HepG2 (cell line): ENCODE measurements around the gene ZPR1. TPM values are rescaled to one million over a fixed set of nuclear protein-coding genes. Genes with fewer than 3 reads are reported as not detected.

Experiments used
- ADNP ChIP-seq: sonication (generic); formaldehyde crosslinking; IDR thresholded peaks from 2 replicates; pipeline ENCODE4 v1.4.0; 2020; ENCODE audit warnings: missing genetic modification reagents
- BHLHE40 ChIP-seq: IDR thresholded peaks from 2 replicates; pipeline ENCODE4 v1.6.1; 2011; ENCODE audit warnings: low read length, improper control_type of control experiment
- CAMTA2 ChIP-seq: sonication (generic); formaldehyde crosslinking; IDR thresholded peaks from 2 replicates; pipeline ENCODE4 v1.4.0; 2020; ENCODE audit warnings: mild to moderate bottlenecking, missing genetic modification reagents, borderline replicate concordance
- ERF ChIP-seq: IDR thresholded peaks from 2 replicates; pipeline ENCODE4 v1.6.1; 2018; ENCODE audit warnings: missing biosample characterization, missing genetic modification reagents
- FOXP1 ChIP-seq, 2 experiments: fragments of 450-650 bp in 1 of 2; IDR thresholded peaks; 2 replicates each; pipeline ENCODE4 v1.6.1; 2017 to 2018; ENCODE audit warnings: antibody characterized with exemption in 1 of 2
- GZF1 ChIP-seq: sonication (generic); formaldehyde crosslinking; IDR thresholded peaks from 2 replicates; pipeline ENCODE4 v1.5.1; 2020; ENCODE audit warnings: mild to moderate bottlenecking, missing genetic modification reagents
- IRF9 ChIP-seq: sonication (generic); formaldehyde crosslinking; IDR thresholded peaks from 2 replicates; pipeline ENCODE4 v1.8.0; 2022; ENCODE audit warnings: missing genetic modification reagents, mild to moderate bottlenecking, borderline replicate concordance
- KLF12 ChIP-seq: sonication (generic); formaldehyde crosslinking; IDR thresholded peaks from 2 replicates; pipeline ENCODE4 v1.4.0; 2020; ENCODE audit warnings: missing genetic modification reagents, borderline replicate concordance
- MAFK ChIP-seq, 2 experiments: IDR thresholded peaks in 1 of 2; conservative IDR thresholded peaks in 1 of 2; 2 replicates each; pipeline ENCODE4 v1.6.1; 2011; ENCODE audit warnings: improper control_type of control experiment in 2 of 2, low read length in 2 of 2
- PHF8 ChIP-seq: sonication (generic); formaldehyde crosslinking; IDR thresholded peaks from 2 replicates; pipeline ENCODE4 v1.5.0; 2020; ENCODE audit warnings: missing genetic modification reagents
- POLR2G ChIP-seq: fragments of 200-400 bp; formaldehyde crosslinking; IDR thresholded peaks from 2 replicates; pipeline ENCODE4 v1.6.1; 2018; ENCODE audit warnings: mild to moderate bottlenecking, low read depth, low read length, moderate library complexity
- RBFOX2 ChIP-seq: fragments of 200-400 bp; formaldehyde crosslinking; IDR thresholded peaks from 2 replicates; pipeline ENCODE4 v1.6.1; 2017; ENCODE audit warnings: low read depth, mild to moderate bottlenecking, low read length
- SOX5 ChIP-seq: IDR thresholded peaks from 2 replicates; pipeline ENCODE4 v1.6.1; 2016; ENCODE audit warnings: borderline replicate concordance
- SP5 ChIP-seq: IDR thresholded peaks from 2 replicates; pipeline ENCODE4 v1.6.1; 2016; ENCODE audit warnings: low read depth, borderline replicate concordance
- TP53 ChIP-seq: sonication (generic); formaldehyde crosslinking; conservative IDR thresholded peaks from 2 replicates; pipeline ENCODE4 v1.4.0; 2020; ENCODE audit warnings: missing genetic modification reagents
- TRAFD1 ChIP-seq: sonication (generic); formaldehyde crosslinking; IDR thresholded peaks from 2 replicates; pipeline ENCODE4 v1.5.1; 2020; ENCODE audit warnings: missing genetic modification reagents, mild to moderate bottlenecking, borderline replicate concordance
- ZNF382 ChIP-seq: sonication (generic); formaldehyde crosslinking; IDR thresholded peaks from 2 replicates; pipeline ENCODE4 v1.5.0; 2020; ENCODE audit warnings: missing genetic modification reagents, mild to moderate bottlenecking, borderline replicate concordance
- ZNF512 ChIP-seq: sonication (generic); formaldehyde crosslinking; IDR thresholded peaks from 2 replicates; pipeline ENCODE4 v1.4.0; 2020; ENCODE audit warnings: mild to moderate bottlenecking, missing genetic modification reagents
- ZNF691 ChIP-seq: sonication (generic); formaldehyde crosslinking; IDR thresholded peaks from 2 replicates; pipeline ENCODE4 v1.4.0; 2020; ENCODE audit warnings: missing genetic modification reagents, low read depth, mild to moderate bottlenecking, borderline replicate concordance
- ZNF749 ChIP-seq: sonication (generic); formaldehyde crosslinking; IDR thresholded peaks from 2 replicates; pipeline ENCODE4 v1.8.0; 2022; ENCODE audit warnings: mild to moderate bottlenecking, missing genetic modification reagents, moderate library complexity, borderline replicate concordance
- ZNF775 ChIP-seq: sonication (generic); formaldehyde crosslinking; IDR thresholded peaks from 2 replicates; pipeline ENCODE4 v1.4.0; 2020; ENCODE audit warnings: missing genetic modification reagents, mild to moderate bottlenecking, moderate library complexity, borderline replicate concordance
- ZNF790 ChIP-seq: sonication (generic); formaldehyde crosslinking; IDR thresholded peaks from 2 replicates; pipeline ENCODE4 v1.8.0; 2022; ENCODE audit warnings: missing genetic modification reagents, mild to moderate bottlenecking, borderline replicate concordance
- polyA plus RNA-seq, 8 experiments: library from polyadenylated mRNA; depleted of rRNA in 3 of 8; stranded (reverse) in 7 of 8; unstranded in 1 of 8; fragments of >200 nt; fragmentation: Illumina TruSeq in 4 of 8; extraction: Trizol in 4 of 8; gene quantifications; 2 replicates each; pipeline versions ENCODE4 v1.2.1 to v1.2.3, GENCODE V29; 2011 to 2016; ENCODE audit warnings: low read depth in 4 of 8, missing spikeins in 1 of 8, mixed read lengths in 1 of 8; ENCODE audit not compliant: insufficient read depth in 1 of 8
- total RNA-seq, 5 experiments: library from RNA; depleted of rRNA; stranded (reverse); fragments of >200 nt; fragmentation: Illumina TruSeq; extraction: Trizol; gene quantifications; 2 replicates each; pipeline ENCODE4 v1.2.3, GENCODE V29; 2016; ENCODE audit warnings: low read depth in 1 of 5

ZPR1 gene
- total and polyA plus RNA-seq, 2 of the 13 experiments (the other 11 are each of a cell fraction or from before 2014, with no cell fraction given) = 40.0 to 79.3 TPM

- TF ChIP-seq ZNF790 (CRISPR knock-in tag) (no peak; the same call in 1 of the 2 replicates), CAMTA2 (CRISPR knock-in tag) (no peak), TP53 (CRISPR knock-in tag) (peak; percentile 75; the same call in 1 of the 2 replicates), SOX5 (CRISPR knock-in tag) (peak; percentile 99), GZF1 (CRISPR knock-in tag) (no peak), MAFK (conservative IDR thresholded peaks at IDR 0.05 in 1 of 2, IDR thresholded peaks at IDR 0.05 in 1 of 2; ENCODE audit: low read length in 2 of 2) (no peak), ZNF512 (peak; percentile 91; the same call in 1 of the 2 replicates), RBFOX2 (peak; percentile 58), ZNF749 (CRISPR knock-in tag) (peak; percentile 88; the same call in 1 of the 2 replicates), IRF9 (peak; percentile 82), TRAFD1 (CRISPR knock-in tag) (no peak), FOXP1 (IDR thresholded peaks at IDR 0.05) (peak; percentile 55; the same call in 1 of the 2 replicates), FOXP1 (CRISPR knock-in tag; IDR thresholded peaks at IDR 0.05) (peak; percentile 96), ERF (CRISPR knock-in tag) (peak; percentile 95), SP5 (CRISPR knock-in tag) (peak; percentile 97), ZNF691 (peak; percentile 90; the same call in 1 of the 2 replicates), ZNF775 (CRISPR knock-in tag) (no peak), BHLHE40 (peak; percentile 50), ADNP (no peak), POLR2G (peak; percentile 59), ZNF382 (no peak), KLF12 (CRISPR knock-in tag) (peak; percentile 73; the same call in 1 of the 2 replicates), PHF8 (CRISPR knock-in tag) (peak; percentile 73)
Measured at GRCh38 chr11:116832350-116833290, 44.8 kb upstream of the ZPR1 start (continued).
